ENCODE results near the gene TAF15.

GRCh38 chr17:35799942-35800341 lies 9.3 kb upstream of the TAF15 start:
- TF ChIP-seq, protein P1, sequence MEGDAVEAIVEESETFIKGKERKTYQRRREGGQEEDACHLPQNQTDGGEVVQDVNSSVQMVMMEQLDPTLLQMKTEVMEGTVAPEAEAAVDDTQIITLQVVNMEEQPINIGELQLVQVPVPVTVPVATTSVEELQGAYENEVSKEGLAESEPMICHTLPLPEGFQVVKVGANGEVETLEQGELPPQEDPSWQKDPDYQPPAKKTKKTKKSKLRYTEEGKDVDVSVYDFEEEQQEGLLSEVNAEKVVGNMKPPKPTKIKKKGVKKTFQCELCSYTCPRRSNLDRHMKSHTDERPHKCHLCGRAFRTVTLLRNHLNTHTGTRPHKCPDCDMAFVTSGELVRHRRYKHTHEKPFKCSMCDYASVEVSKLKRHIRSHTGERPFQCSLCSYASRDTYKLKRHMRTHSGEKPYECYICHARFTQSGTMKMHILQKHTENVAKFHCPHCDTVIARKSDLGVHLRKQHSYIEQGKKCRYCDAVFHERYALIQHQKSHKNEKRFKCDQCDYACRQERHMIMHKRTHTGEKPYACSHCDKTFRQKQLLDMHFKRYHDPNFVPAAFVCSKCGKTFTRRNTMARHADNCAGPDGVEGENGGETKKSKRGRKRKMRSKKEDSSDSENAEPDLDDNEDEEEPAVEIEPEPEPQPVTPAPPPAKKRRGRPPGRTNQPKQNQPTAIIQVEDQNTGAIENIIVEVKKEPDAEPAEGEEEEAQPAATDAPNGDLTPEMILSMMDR (conservative IDR thresholded peaks at IDR 0.05 in 1 of 2, IDR thresholded peaks at IDR 0.05 in 1 of 2; ENCODE audit: low read depth in 1 of 2, low read length in 2 of 2), result no peak
- TF ChIP-seq EZH2 (IDR thresholded peaks at IDR 0.05; ENCODE audit: low read length, missing control alignments), result no peak
